HG02678 (cell line): ENCODE data around the gene PLCB1.
"Not testable (repeated sequence)": the region's sequence is repeated elsewhere in the genome, so short reads cannot be mapped to it uniquely, and the experiment has no call there.

Experiments used
- ATAC-seq: cut with Tn5 transposase; IDR thresholded peaks from one replicate; pipeline ENCODE4 v1.9.1; 2021; ENCODE audit warnings: mild to moderate bottlenecking, moderate library complexity; ENCODE audit not compliant: unreplicated experiment

The PLCB1 gene

DNA sequence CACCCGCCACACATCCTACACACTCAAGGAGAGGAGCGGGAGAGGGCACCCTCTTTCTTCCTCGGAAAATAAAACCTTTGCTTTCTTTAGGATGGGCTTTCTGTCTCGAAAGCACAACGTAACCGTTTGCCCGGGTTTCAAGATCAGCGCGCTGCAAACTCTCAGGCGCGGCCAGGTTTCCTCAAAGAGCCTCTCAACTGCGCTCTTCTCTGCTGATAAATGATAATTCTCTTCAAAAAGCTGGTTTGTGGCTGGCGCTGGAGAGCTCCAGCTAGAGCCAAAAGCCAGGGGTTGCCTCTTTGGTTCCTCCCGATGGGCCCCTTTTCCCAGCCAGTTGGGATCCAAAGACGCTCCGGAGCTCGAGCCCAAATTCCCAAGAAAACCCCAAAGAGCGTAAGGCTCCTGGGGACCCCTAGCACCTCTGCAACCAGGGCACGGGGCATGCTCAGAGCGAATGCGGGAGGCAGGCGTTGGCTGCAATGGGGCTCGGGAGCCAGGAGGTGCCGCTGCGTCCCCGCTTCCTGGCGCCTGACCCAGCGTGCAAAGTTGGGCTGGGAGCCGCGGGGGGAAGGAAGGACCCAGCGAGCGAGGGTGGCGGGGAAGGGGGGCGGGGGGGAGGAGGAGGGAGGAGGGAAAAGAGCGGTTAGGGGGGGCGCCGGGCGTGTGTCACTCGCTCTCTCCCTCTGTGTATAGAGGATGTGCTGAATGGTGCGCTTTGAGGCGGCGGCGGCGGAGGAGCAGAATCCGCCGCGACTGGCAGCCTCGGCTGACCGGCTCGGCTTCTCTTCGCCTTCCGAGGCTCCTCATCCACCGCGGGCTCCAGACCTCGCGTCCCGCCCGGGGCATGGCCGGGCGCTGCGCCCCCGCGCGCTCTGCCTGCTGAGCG, at the start of gene PLCB1:
TSS of gene PLCB1 (plus strand) at position 669 of the 886 bp plus-strand sequence. CDS start 386 bp downstream, outside the sequence.
- peak; percentile 88 for ATAC-seq

- no peak for ATAC-seq
Observed at GRCh38 chr20:8082989-8083388, 49.1 kb upstream of the PLCB1 start.

GRCh38 chr20:8089668-8090067, 42.4 kb upstream of the PLCB1 start:
- no peak for ATAC-seq

GRCh38 chr20:8094415-8094818, 37.6 kb upstream of the PLCB1 start:
- ATAC-seq = no peak

GRCh38 chr20:8094850-8095249, 37.2 kb upstream of the PLCB1 start:
- ATAC-seq = no peak

DNA sequence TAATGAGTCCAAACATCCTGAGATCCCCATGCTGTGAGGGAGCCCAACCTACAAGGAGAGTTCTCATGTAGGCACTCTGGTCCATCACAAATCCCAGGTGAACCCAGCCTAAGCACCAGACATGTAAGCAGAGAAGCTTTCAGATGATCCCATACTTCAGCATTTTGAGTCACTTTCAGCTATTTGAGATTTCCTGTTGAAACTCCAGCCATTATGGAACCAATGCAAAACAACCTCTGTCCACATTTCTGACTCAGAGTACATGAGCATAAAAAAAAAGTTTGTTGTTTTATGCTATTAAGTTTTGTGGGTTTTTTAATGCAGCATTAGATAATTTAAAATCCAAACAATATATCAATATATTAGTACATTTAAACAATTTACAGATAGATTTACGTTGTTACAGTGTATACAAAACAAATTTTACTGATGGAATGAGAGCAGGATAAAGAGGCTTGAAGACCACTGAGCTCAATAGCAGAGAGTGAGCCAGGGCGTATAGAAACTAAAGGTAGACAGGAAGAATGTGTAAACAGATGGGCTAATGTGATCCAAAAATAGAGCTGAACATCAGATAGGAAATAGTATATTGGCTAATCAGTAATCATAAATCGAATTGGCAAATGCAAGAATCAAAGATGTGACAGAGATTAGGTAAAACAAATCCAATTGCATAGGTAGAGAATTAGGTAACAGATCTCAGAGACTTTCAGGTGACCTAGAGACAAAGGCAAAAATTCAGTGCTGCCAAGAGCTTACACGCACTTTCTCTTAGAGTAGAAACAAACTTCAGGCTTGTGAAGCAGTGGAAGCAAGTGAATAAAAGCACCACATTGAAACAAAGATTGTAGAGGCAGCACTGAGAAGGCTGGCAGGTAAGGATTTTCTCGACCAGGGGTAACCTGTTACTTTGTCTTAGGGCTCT, 36.2 kb upstream of the PLCB1 start:
- no peak for ATAC-seq

GRCh38 chr20:8097307-8097706, 34.8 kb upstream of the PLCB1 start:
- no peak for ATAC-seq

DNA sequence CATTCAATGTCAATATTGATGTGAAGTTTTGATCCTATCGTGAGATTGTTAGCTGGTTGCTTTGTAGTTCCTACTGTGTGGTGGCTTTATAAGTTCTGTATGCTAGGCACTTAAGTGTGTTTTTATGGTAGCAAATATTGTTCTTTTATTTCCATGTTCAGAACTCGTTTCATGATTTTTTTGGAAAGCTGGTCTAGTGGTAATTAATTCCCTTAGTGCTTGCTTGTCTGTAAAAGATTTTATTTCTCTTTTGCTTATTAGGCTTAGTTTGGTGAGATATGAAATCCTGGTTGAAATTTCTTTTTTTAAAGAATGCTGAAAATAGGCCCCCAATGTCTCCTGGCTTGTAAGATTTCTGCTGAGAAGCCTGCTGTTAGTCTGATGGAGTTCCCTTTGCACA, 27.8 kb upstream of the PLCB1 start:
- no peak for ATAC-seq

DNA sequence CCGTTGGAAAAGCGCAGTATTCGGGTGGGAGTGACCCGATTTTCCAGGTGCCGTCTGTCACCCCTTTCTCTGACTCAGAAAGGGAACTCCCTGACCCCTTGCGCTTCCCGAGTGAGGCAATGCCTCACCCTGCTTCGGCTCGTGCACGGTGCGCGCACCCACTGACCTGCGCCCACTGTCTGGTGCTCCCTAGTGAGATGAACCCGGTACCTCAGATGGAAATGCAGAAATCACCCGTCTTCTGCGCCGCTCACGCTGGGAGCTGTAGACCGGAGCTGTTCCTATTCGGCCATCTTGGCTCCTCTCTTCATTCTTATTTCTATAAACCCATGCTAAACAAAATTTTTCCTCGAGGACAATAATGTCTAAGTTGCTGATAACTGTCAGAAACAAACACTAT, 17.5 kb upstream of the PLCB1 start:
- ATAC-seq = not testable (repeated sequence)

DNA sequence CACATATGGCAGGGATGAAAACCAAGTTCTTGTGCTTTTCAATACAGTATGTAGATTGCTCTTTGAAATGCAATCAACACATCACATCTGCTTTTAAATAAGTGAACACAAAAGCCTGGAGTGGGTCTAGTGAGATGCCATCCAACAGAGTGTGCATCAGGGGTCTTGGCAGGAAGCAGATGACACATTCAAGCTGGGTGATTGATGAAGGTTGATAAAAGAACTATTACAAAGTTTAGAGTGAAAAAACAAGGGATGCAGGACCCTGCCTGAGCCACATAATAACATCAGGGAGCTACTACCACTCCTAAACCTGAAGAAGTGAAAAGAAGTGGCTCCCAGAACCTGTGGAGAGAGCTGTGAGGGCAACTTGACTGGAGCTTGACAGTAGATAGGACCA, 16.6 kb upstream of the PLCB1 start:
- no peak for ATAC-seq

- ATAC-seq = no peak
Observed at GRCh38 chr20:8116067-8116811, 15.8 kb upstream of the PLCB1 start.

DNA sequence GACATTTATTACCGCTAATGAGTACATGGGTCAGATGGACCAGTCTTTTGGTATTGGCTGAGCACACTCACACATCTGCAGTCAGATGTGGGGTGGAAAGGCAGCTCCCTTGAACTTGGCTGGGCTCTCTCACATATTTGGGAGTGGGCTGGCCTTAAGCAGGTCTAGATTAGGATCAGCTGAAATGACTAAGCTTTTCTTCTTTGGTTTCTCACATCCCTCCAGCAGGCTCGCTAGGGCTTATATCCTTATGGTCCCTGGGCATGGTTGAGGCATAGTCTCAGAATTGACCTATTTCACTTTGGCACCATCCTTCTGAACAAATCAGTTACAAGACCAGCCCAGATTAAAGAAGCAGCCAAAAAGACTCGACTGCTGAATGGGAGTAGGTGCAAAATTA, 14.4 kb upstream of the PLCB1 start:
- ATAC-seq = no peak

GRCh38 chr20:8118039-8118438, 14.0 kb upstream of the PLCB1 start:
- ATAC-seq = no peak

DNA sequence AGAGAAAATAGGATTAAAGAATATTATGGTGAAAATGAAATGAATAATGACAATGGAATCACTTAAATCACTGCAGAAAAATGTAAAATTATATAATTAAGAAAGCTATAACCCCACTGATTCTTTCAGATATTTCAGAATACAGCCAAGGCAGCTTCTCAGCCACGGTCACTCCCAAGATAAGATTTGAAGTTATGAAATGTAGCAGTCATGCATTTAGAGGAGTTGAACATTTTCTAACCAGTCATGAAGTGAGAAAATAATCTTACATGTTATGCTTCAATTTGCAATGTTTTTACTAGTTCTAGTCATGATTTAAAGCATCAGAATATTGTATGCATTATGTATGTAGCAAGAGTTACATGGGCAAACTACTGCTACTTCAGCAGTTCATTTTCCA, 13.3 kb upstream of the PLCB1 start:
- ATAC-seq = no peak

GRCh38 chr20:8121666-8122065, 10.4 kb upstream of the PLCB1 start:
- no peak for ATAC-seq

GRCh38 chr20:8124639-8125038, 7.4 kb upstream of the PLCB1 start:
- ATAC-seq = no peak

- ATAC-seq = no peak
Observed at GRCh38 chr20:8126181-8126580, 5.9 kb upstream of the PLCB1 start.

DNA sequence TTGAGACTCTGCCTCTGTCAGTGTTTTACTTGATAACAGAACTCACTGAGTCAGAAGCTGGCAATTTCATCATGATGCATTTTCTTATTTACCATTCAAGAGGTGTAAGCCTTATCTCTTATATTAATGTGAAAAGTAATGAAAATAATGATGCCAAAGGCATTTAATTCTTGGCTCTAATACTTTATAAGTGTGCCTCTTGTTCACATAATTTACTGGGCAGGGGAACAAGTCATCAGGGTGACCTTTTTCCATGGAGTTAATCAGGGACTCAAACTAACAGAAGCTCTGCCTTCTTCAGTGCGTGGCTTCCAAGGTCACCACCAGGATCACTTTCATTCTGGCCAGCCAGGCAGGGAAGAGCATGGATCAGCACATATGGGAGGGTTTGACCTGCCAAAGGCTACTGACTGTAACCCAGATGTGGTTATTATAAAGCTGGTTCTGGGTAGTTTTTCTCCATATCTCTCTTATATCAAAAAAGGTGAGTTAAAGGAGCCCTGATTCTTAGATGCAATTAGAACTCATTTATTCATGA, 5.2 kb upstream of the PLCB1 start:
- ATAC-seq = no peak

- peak; percentile 52 for ATAC-seq
Observed at GRCh38 chr20:8127553-8128255, 4.4 kb upstream of the PLCB1 start.
